ENCODE data around the gene METAP1D.

Gene METAP1D

DNA sequence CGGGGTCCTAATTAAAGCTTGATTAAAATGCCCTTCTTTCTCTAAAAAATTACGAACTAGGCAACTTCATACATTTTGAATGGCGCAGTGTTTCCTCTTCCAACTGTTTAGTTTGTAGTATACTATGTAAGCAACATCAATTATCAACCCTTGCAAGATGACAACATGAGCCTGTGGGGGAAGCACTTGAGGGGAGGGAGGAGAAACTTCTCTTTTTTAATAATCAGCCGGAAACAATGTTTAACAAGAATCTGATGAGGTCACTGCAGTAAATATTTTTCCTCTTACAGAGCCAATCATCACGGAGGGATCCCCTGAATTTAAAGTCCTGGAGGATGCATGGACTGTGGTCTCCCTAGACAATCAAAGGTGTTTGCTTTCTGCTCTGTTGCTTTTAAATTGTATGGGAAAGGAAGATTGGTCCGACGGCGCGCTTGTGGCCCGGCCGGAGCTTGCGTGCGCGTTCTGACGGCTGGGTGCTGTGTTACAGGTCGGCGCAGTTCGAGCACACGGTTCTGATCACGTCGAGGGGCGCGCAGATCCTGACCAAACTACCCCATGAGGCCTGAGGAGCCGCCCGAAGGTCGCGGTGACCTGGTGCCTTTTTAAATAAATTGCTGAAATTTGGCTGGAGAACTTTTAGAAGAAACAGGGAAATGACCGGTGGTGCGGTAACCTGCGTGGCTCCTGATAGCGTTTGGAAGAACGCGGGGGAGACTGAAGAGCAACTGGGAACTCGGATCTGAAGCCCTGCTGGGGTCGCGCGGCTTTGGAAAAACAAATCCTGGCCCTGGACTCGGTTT is 80.3 kb downstream of the METAP1D start:
- no peak overlapping the region for H3K9ac ChIP-seq (ENCODE audit: low read length)
- H3K27ac ChIP-seq (ENCODE audit: low read depth, low read length), result no peak overlapping the region
- no peaks in the 10 kb centered on the region for H3K79me2 ChIP-seq (ENCODE audit: insufficient read depth, low read length)
- no peak overlapping the region for H3K4me2 ChIP-seq (ENCODE audit: low read depth, low read length, poor library complexity, severe bottlenecking)
- H3K36me3 ChIP-seq (ENCODE audit: low read length), result no peaks in the 10 kb centered on the region
- no peaks in the 10 kb centered on the region for H3K9me3 ChIP-seq (ENCODE audit: insufficient read depth, low read length)
- H3K4me3 ChIP-seq (ENCODE audit: insufficient read depth, low read length, poor library complexity, severe bottlenecking), result no peak overlapping the region
- H4K20me1 ChIP-seq (ENCODE audit: low read depth, low read length), result no peaks in the 10 kb centered on the region
- no peaks in the 10 kb centered on the region for H3K9me2 ChIP-seq (replicated peaks; ENCODE audit: insufficient read depth, low read length)
- no peaks in the 10 kb centered on the region for H3K27me3 ChIP-seq (ENCODE audit: low read length)
- H3F3A ChIP-seq (ENCODE audit: insufficient read depth), result no peaks in the 10 kb centered on the region
- TF ChIP-seq EZH2phosphoT487 (conservative IDR thresholded peaks at IDR 0.05; ENCODE audit: low read length), result no peak
- TF ChIP-seq, protein P1, sequence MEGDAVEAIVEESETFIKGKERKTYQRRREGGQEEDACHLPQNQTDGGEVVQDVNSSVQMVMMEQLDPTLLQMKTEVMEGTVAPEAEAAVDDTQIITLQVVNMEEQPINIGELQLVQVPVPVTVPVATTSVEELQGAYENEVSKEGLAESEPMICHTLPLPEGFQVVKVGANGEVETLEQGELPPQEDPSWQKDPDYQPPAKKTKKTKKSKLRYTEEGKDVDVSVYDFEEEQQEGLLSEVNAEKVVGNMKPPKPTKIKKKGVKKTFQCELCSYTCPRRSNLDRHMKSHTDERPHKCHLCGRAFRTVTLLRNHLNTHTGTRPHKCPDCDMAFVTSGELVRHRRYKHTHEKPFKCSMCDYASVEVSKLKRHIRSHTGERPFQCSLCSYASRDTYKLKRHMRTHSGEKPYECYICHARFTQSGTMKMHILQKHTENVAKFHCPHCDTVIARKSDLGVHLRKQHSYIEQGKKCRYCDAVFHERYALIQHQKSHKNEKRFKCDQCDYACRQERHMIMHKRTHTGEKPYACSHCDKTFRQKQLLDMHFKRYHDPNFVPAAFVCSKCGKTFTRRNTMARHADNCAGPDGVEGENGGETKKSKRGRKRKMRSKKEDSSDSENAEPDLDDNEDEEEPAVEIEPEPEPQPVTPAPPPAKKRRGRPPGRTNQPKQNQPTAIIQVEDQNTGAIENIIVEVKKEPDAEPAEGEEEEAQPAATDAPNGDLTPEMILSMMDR (IDR thresholded peaks at IDR 0.05; ENCODE audit: insufficient read depth, low read length, poor library complexity, severe bottlenecking), result no peak
- no peak overlapping the region for H2AFZ ChIP-seq (ENCODE audit: low read depth, low read length, severe bottlenecking)

DNA sequence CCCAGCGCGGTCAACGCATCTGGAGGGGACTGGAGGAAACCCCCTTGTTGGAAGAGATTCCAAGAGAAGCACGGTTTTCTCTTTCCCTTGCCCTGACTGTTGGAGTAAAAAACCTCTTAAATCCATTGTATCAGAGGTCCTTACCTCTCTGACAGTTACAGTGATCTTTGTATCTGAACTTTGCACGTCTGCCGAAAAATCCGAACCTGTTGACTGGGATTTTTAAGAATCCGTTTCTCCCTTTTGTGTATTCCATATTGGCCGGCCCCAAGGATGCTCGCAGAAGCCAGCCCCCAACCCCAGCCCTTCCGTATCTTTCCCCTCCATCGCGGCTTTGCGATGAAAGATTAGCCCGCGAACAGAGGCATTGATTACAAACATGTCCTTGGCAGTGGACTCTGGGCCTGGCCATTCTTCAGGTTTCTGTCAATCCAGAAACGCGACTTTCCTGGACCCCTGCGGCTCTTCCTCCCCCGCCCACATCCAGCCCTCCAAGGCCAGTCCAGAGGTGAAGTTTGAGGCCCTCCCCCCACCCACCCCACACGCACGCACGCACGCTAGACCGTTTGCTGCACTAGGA is 81.0 kb downstream of the METAP1D start:
- Histone ChIP-seq H3K79me2 (ENCODE audit: insufficient read depth, low read length) (no peaks in the 10 kb centered on the region), H4K20me1 (ENCODE audit: low read depth, low read length) (no peaks in the 10 kb centered on the region), H3K4me2 (ENCODE audit: low read depth, low read length, poor library complexity, severe bottlenecking) (no peak overlapping the region), H3K4me3 (ENCODE audit: insufficient read depth, low read length, poor library complexity, severe bottlenecking) (no peak overlapping the region), H3K9me2 (replicated peaks; ENCODE audit: insufficient read depth, low read length) (no peaks in the 10 kb centered on the region), H3K27ac (ENCODE audit: low read depth, low read length) (no peak overlapping the region), H3K9ac (ENCODE audit: low read length) (no peak overlapping the region), H3F3A (ENCODE audit: insufficient read depth) (no peaks in the 10 kb centered on the region), H3K9me3 (ENCODE audit: insufficient read depth, low read length) (no peaks in the 10 kb centered on the region), H3K27me3 (ENCODE audit: low read length) (no peaks in the 10 kb centered on the region), H2AFZ (ENCODE audit: low read depth, low read length, severe bottlenecking) (no peak overlapping the region), H3K36me3 (ENCODE audit: low read length) (no peaks in the 10 kb centered on the region)
- TF ChIP-seq EZH2phosphoT487 (conservative IDR thresholded peaks at IDR 0.05; ENCODE audit: low read length), result no peak
- TF ChIP-seq, protein P1 (IDR thresholded peaks at IDR 0.05; ENCODE audit: insufficient read depth, low read length, poor library complexity, severe bottlenecking), result no peak

DNA sequence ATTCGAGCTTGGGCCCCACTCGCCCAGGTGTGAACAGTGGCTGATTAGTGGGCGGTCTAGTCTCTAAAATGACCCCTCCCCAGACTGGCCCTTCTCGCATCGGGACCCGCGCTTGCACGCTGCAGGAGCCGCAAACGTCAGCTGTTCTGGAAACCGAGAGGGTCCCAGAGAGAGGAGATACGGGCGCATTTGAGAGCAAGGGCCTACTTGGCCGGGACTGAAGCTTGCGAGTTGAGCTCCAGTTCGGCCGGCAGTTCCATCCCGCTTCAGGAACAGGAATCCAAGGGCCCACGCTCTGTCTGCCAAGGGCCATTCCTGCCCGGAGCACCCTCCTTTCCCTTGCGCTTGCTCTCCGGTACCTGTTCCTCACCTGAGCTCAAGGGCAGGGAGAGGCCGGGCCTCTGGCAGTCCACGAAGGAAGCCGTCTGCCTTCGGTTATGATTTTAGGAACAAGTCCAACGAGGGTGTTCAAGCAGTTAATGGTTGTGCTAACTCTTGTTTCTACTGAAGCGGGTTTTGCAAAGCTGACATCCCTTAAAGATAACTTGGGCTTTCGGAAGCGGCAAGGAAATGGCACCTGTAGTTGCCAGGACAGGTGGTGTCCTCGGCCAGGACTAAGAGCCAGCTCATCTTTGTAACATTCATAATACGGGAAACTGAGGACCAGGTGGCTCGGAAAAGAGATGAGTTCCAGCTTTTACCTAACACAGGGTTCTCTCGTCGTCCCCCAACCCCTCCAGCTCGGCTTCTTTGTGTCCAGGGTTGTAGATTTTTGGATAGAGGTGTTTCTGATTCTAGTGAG is 81.7 kb downstream of the METAP1D start:
- Histone ChIP-seq H3F3A (ENCODE audit: insufficient read depth) (no peaks in the 10 kb centered on the region), H4K20me1 (ENCODE audit: low read depth, low read length) (no peaks in the 10 kb centered on the region), H2AFZ (ENCODE audit: low read depth, low read length, severe bottlenecking) (no peak overlapping the region), H3K36me3 (ENCODE audit: low read length) (no peaks in the 10 kb centered on the region), H3K9me3 (ENCODE audit: insufficient read depth, low read length) (no peaks in the 10 kb centered on the region), H3K79me2 (ENCODE audit: insufficient read depth, low read length) (no peaks in the 10 kb centered on the region), H3K27me3 (ENCODE audit: low read length) (no peaks in the 10 kb centered on the region), H3K4me2 (ENCODE audit: low read depth, low read length, poor library complexity, severe bottlenecking) (no peak overlapping the region), H3K9ac (ENCODE audit: low read length) (no peak overlapping the region), H3K9me2 (replicated peaks; ENCODE audit: insufficient read depth, low read length) (no peaks in the 10 kb centered on the region), H3K27ac (ENCODE audit: low read depth, low read length) (no peak overlapping the region), H3K4me3 (ENCODE audit: insufficient read depth, low read length, poor library complexity, severe bottlenecking) (no peak overlapping the region)
- TF ChIP-seq, protein P1 (IDR thresholded peaks at IDR 0.05; ENCODE audit: insufficient read depth, low read length, poor library complexity, severe bottlenecking), result no peak
